Measurements from ENCODE around the gene ARFGAP3. TPM values are rescaled to one million over a fixed set of nuclear protein-coding genes. Genes with fewer than 3 reads are reported as not detected.
"Not testable (repeated sequence)": the region's sequence is repeated elsewhere in the genome, so short reads cannot be mapped to it uniquely, and the experiment has no call there.

Gene ARFGAP3
- total RNA-seq, 1 experiment from 2014 or later: 37.4 TPM

DNA sequence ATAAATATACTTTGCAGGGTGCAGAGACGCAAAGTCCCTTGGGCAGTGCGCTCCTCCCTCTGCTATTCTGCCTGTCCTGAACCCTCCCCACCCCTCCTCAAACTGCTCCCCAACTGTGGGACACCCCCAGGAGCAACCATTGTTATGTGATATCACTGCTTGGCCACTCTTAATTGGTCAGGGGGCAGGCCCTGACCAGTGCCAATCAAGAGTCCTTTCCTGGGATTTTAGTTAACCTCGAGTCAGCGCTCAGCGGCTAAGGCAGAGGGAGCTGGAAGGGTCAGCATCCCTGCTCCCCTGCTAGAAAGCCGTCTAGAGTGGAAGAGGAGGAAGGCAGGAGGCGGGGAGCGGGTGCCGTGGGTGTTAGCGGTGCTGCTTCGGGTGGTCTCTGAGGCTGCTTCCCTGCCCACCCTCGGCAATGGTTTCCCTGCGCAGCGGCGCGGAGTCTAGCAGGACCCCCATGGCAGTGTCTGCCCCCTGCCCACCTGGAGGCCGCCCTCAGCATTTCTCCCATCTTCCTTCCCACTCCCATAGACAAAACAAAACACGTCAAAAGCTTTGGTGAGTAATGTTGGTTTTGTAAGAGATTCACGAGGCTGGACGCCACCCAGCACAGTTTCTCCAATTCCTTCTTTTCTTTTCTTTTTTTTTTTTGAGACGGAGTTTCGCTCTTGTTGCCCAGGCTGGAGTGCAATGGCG, 98.0 kb downstream of the ARFGAP3 start:
- H3K4me1 Mint-ChIP-seq (ENCODE audit: low read depth, unreplicated experiment): no peaks in the 10 kb centered on the region
- intact Hi-C loops (cut with micrococcal nuclease; ENCODE audit: unreplicated experiment): no loop called here

GRCh38 chr22:42755553-42755952, 101.5 kb downstream of the ARFGAP3 start:
- CTCF ChIA-PET; H3K9me3 Mint-ChIP-seq (ENCODE audit: unreplicated experiment); H3K36me3 Mint-ChIP-seq (ENCODE audit: insufficient read depth, unreplicated experiment); H3K4me3 ChIP-seq (ENCODE audit: low read depth, low read length); H3K36me3 ChIP-seq (ENCODE audit: control insufficient read depth, insufficient read depth, low read length); H3K4me3 Mint-ChIP-seq (ENCODE audit: unreplicated experiment); H3K27me3 ChIP-seq (replicated peaks; ENCODE audit: control insufficient read depth, insufficient read depth, low read length); H3K4me1 Mint-ChIP-seq (ENCODE audit: low read depth, unreplicated experiment); BruUV-seq (replicated peaks); H3K4me1 ChIP-seq; intact Hi-C loops (cut with micrococcal nuclease; ENCODE audit: unreplicated experiment); POLR2A ChIA-PET; H3K27me3 Mint-ChIP-seq (ENCODE audit: insufficient read depth, unreplicated experiment); H3K27ac Mint-ChIP-seq (ENCODE audit: unreplicated experiment); H3K9me3 ChIP-seq; DNase-seq: not testable (repeated sequence)

More for the DNA sequence above, 98.0 kb downstream of the ARFGAP3 start:
- DNase-seq: no peak
- Mint-ChIP-seq H3K36me3 (ENCODE audit: insufficient read depth, unreplicated experiment) (no peaks in the 10 kb centered on the region), H3K9me3 (ENCODE audit: unreplicated experiment) (no peaks in the 10 kb centered on the region), H3K4me3 (ENCODE audit: unreplicated experiment) (no peak overlapping the region), H3K27ac (ENCODE audit: unreplicated experiment) (no peak overlapping the region), H3K27me3 (ENCODE audit: insufficient read depth, unreplicated experiment) (no peaks in the 10 kb centered on the region)
- no peaks in the 10 kb centered on the region for H3K27me3 ChIP-seq (replicated peaks; ENCODE audit: control insufficient read depth, insufficient read depth, low read length)
- H3K4me1 ChIP-seq: no peaks in the 10 kb centered on the region
- POLR2A ChIA-PET: no interaction called here
- CTCF ChIA-PET: no interaction called here
- no peak for TF ChIP-seq CTCF (IDR thresholded peaks at IDR 0.05; ENCODE audit: insufficient read depth in 1 of 2, low read depth in 1 of 2, low read length in 1 of 2, severe bottlenecking in 1 of 2, unreplicated experiment in 1 of 2)
- BruUV-seq (replicated peaks): no TSS peak
- no peaks in the 10 kb centered on the region for H3K9me3 ChIP-seq
- no peaks in the 10 kb centered on the region for H3K36me3 ChIP-seq (ENCODE audit: control insufficient read depth, insufficient read depth, low read length)
- H3K4me3 ChIP-seq (ENCODE audit: low read depth, low read length): no peak overlapping the region

- DNase-seq; H3K9me3 ChIP-seq; BruUV-seq (replicated peaks); H3K36me3 ChIP-seq (ENCODE audit: control insufficient read depth, insufficient read depth, low read length); H3K27me3 ChIP-seq (replicated peaks; ENCODE audit: control insufficient read depth, insufficient read depth, low read length); CTCF ChIA-PET; H3K27ac Mint-ChIP-seq (ENCODE audit: unreplicated experiment); H3K4me3 ChIP-seq (ENCODE audit: low read depth, low read length); H3K9me3 Mint-ChIP-seq (ENCODE audit: unreplicated experiment); intact Hi-C loops (cut with micrococcal nuclease; ENCODE audit: unreplicated experiment); H3K27me3 Mint-ChIP-seq (ENCODE audit: insufficient read depth, unreplicated experiment); H3K4me3 Mint-ChIP-seq (ENCODE audit: unreplicated experiment); H3K36me3 Mint-ChIP-seq (ENCODE audit: insufficient read depth, unreplicated experiment); H3K4me1 Mint-ChIP-seq (ENCODE audit: low read depth, unreplicated experiment); H3K4me1 ChIP-seq: not testable (repeated sequence)
- POLR2A ChIA-PET: interaction anchor here (0.5 kb wide), 1 partner anchor 23 kb away, joined by 4 read pairs; no protein-coding TSS in a partner anchor
These were observed 102.0 kb downstream of the ARFGAP3 start for GRCh38 chr22:42755121-42755520.

DNA sequence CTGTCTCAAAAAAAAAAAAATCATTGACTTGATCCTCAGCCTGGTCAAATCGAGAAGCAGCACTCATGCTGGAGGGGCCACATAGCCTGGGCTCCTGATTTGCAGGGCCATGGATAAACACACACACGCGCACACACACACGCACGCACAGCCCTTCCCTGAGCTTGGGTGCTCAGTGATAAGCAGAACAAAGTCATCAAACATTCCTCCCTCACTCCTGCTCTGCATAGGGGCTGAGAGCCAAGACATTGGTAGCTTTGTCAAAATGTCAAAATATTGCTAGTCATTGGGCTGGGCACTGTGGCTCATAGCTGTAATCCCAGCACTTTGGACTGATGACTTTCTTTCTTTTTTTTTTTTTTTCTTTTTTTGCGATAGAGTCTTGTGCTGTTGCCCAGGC, 102.4 kb downstream of the ARFGAP3 start:
- Histone ChIP-seq H3K4me3 (ENCODE audit: low read depth, low read length) (no peak overlapping the region), H3K9me3 (no peaks in the 10 kb centered on the region), H3K36me3 (ENCODE audit: control insufficient read depth, insufficient read depth, low read length) (no peaks in the 10 kb centered on the region), H3K27me3 (replicated peaks; ENCODE audit: control insufficient read depth, insufficient read depth, low read length) (no peaks in the 10 kb centered on the region), H3K4me1 (peaks cover 5% of the 10 kb centered on the region; the same call in 1 of the 2 replicates)
- POLR2A ChIA-PET: interaction anchor here (0.5 kb wide), 1 partner anchor 23 kb away, joined by 4 read pairs; no protein-coding TSS in a partner anchor
- Mint-ChIP-seq H3K36me3 (ENCODE audit: insufficient read depth, unreplicated experiment) (no peaks in the 10 kb centered on the region), H3K4me3 (ENCODE audit: unreplicated experiment) (no peak overlapping the region), H3K4me1 (ENCODE audit: low read depth, unreplicated experiment) (no peaks in the 10 kb centered on the region), H3K27me3 (ENCODE audit: insufficient read depth, unreplicated experiment) (no peaks in the 10 kb centered on the region), H3K27ac (ENCODE audit: unreplicated experiment) (no peak overlapping the region), H3K9me3 (ENCODE audit: unreplicated experiment) (no peaks in the 10 kb centered on the region)
- TF ChIP-seq CTCF (IDR thresholded peaks at IDR 0.05; ENCODE audit: insufficient read depth in 1 of 2, low read depth in 1 of 2, low read length in 1 of 2, severe bottlenecking in 1 of 2, unreplicated experiment in 1 of 2): no peak
- CTCF ChIA-PET: interaction anchor here (0.6 kb wide), 1 partner anchor 337 kb away, joined by 4 read pairs; no protein-coding TSS in a partner anchor
- intact Hi-C loops (cut with micrococcal nuclease; ENCODE audit: unreplicated experiment): no loop called here
- BruUV-seq (replicated peaks): no TSS peak
- peak; percentile 42 to 69 for DNase-seq

Measured in Caco-2 (cell line).